Measurements from ENCODE around the gene FILIP1L. TPM values are rescaled to one million over a fixed set of nuclear protein-coding genes. Genes with fewer than 3 reads are reported as not detected.
A peak's percentile ranks its signal among the peaks of the same experiment; 100 is the strongest.

The FILIP1L gene
- total and polyA plus RNA-seq, 12 donors, result 5.3 to 33.2 (median 17.4) TPM

DNA sequence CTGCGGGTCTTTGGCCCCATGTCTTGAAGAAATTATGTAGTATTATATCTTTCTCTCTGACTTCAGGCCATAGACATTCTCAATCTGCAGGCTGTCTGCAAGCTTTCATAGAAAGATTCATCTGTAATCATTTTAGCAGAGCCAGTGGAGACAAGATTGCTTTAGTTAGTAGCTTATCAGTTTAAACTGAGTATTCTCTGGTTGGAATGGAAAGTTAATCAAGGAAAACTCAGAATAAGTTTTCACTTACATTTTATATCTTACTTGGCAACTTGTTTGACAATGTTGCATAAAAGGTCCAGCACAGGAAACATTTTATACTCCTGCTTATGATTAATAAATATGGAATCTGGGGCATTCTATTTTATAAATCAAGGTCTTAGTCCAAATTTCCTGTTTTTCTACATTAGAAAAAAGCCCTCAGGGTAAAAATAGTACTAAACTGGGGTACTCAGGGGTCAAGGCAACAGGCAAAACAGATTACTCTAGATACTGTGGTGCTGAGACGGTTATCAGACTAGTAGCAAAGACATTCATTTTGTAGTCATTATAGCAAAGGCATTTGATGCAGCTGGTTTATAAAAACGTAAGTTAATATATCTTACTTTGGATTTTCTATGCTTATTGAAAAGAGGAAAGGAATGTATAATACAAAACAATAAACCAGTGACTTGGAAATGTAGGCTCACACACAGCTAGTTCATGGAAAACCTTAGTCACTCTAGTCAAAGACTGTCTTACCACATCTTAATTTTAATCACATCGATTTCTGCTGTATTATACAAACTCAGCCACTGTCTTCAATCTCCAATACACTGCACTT lies 45.2 kb upstream of the FILIP1L start:
- 19 to 28% (median 26%) methylated on average over 4 of the region's 4 CpGs for WGBS, 4 donors
- no peak for DNase-seq
- Histone ChIP-seq H3K27me3 (no peaks in the 10 kb centered on the region), H3K36me3 (replicated peaks in 1 of 2) (no peaks in the 10 kb centered on the region), H3K4me3 (no peak overlapping the region), H3K9me3 (replicated peaks in 1 of 3) (peaks cover 0 to 7% (median 3%) of the 10 kb centered on the region in 3 donors), H3K27ac (peak overlapping the region; percentile 47 to 79 (median 57)), H3K4me1 (replicated peaks in 1 of 2) (peaks cover 8 to 48% of the 10 kb centered on the region in 2 donors)
- intact Hi-C loops (cut with DNase I), result loop anchor here in 1 of 2 donors (10.0 kb wide), 1 partner anchor 85 kb away; no protein-coding TSS in a partner anchor
- no peak for TF ChIP-seq CTCF (IDR thresholded peaks at IDR 0.05)
- TF ChIP-seq POLR2A (IDR thresholded peaks at IDR 0.05), result no peak

DNA sequence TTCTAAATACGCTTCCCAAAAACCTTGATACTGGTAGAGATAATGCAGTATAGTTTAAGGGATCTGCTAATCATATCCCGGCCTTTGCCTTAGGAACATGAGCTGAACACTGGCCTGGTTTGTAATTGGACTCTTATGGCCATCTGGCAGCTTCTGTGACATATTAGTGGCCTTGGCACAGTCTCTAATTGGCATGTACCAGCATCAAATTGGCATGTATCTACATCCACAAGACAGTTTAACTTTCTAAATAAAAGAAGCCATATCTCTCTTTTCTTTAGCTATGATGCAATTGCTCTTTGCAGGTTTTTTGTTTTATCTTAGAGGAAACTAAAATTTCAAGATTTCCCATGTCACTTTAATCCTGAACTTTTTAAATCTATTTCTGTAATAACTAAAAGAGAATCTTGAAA lies 44.6 kb upstream of the FILIP1L start:
- Histone ChIP-seq H3K36me3 (replicated peaks in 1 of 2) (no peaks in the 10 kb centered on the region), H3K27me3 (no peaks in the 10 kb centered on the region), H3K4me1 (replicated peaks in 1 of 2) (peaks cover 8 to 46% of the 10 kb centered on the region in 2 donors), H3K27ac (peak overlapping the region; percentile 47 to 79 (median 57)), H3K4me3 (no peak overlapping the region), H3K9me3 (replicated peaks in 1 of 3) (peaks cover 0 to 7% (median 3%) of the 10 kb centered on the region in 3 donors)
- intact Hi-C loops (cut with DNase I), result loop anchor here in 1 of 2 donors (10.0 kb wide), 1 partner anchor 84 kb away; no protein-coding TSS in a partner anchor
- peak; percentile 43 to 89 (median 56) for DNase-seq
- 33 to 47% (median 41%) methylated on average over 2 of the region's 2 CpGs for WGBS, 4 donors
- no peak for TF ChIP-seq CTCF (IDR thresholded peaks at IDR 0.05)
- no peak for TF ChIP-seq POLR2A (IDR thresholded peaks at IDR 0.05)

DNA sequence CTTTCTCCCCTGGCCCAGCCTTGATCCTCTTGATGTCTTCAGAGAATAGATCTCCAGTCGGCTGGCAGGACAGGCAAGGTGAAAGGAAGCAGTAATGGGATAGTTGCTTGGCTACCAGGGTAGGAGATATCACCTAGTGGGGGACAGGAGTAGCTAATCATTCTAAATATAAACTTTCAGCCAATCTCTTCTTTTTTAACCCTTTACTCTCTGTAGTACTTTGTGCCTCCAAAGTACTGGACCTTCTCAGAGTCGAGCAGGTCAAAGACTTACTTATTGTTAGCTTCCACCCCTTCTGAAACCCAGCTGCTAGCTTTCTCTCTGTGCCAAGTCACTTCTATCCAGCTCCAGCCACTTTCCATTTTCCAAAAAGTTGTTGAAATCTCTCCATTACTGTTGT lies 43.4 kb upstream of the FILIP1L start:
- Histone ChIP-seq H3K27ac (no peak overlapping the region), H3K4me1 (replicated peaks in 1 of 2) (peaks cover 8 to 39% of the 10 kb centered on the region in 2 donors), H3K27me3 (no peaks in the 10 kb centered on the region), H3K4me3 (no peak overlapping the region), H3K9me3 (replicated peaks in 1 of 3) (peaks cover 0 to 7% (median 3%) of the 10 kb centered on the region in 3 donors), H3K36me3 (replicated peaks in 1 of 2) (no peaks in the 10 kb centered on the region)
- WGBS, 4 donors, result 72 to 95% (median 91%) methylated on average over 2 of the region's 2 CpGs
- TF ChIP-seq CTCF (IDR thresholded peaks at IDR 0.05) (no peak), POLR2A (IDR thresholded peaks at IDR 0.05) (no peak)
- DNase-seq, result no peak
- intact Hi-C loops (cut with DNase I), result loop anchor here in 1 of 2 donors (10.0 kb wide), 1 partner anchor 83 kb away; no protein-coding TSS in a partner anchor

DNA sequence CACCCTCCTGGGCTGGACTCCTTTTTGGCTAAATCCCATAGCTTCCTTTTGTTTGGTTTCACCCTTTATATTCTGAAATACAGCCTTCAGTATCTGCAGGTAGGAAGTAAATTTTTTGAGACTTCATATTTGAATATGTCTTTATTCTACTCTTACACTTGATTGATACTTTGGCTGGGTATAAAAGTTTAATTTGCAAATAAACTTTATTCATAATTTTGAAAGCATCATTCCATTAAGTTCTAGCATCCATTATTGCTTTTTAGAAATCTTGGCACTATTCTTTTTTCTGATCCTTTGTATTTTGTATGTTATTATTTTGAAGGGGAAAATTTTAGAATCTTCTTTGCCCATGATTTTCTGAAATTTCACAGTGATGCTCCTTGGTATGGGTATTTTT lies 41.3 kb upstream of the FILIP1L start:
- Histone ChIP-seq H3K4me3 (no peak overlapping the region), H3K36me3 (replicated peaks in 1 of 2) (no peaks in the 10 kb centered on the region), H3K27ac (no peak overlapping the region), H3K9me3 (replicated peaks in 1 of 3) (peaks cover 0 to 7% (median 3%) of the 10 kb centered on the region in 3 donors), H3K27me3 (no peaks in the 10 kb centered on the region), H3K4me1 (replicated peaks in 1 of 2) (peaks cover 8 to 45% of the 10 kb centered on the region in 2 donors)
- intact Hi-C loops (cut with DNase I), result loop anchor here in 1 of 2 donors (10.0 kb wide), 1 partner anchor 81 kb away; no protein-coding TSS in a partner anchor
- no peak for TF ChIP-seq POLR2A (IDR thresholded peaks at IDR 0.05)
- no peak for DNase-seq

All from adrenal gland (tissue), 12 donors.